Measurements from ENCODE around the gene DAZL. TPM values are rescaled to one million over a fixed set of nuclear protein-coding genes. Genes with fewer than 3 reads are reported as not detected.

The DAZL gene
- polyA plus RNA-seq, 3 donors, result not detected

DNA sequence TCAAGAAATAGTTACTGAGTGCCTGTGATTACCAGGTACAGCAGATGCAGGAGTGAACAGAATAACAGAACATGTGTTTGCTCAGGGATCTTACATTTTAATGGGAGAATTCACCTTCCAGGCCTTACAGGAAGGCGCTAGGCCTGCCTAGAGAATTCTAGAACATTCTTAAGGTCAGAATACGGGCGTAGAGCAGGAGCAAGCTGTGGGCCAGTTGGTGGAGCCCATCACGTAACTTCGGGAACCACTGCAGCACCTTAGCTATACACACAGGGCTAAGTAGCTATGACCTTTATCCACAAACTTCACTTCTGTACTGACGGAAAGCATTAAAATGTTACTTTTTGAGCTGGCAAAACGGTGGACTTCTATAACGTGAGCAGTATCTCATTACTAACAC is 743 bp upstream of the DAZL start:
- intact Hi-C loops (cut with micrococcal nuclease), result no loop called here
- Histone ChIP-seq H3K4me2 (replicated peaks; ENCODE audit: extremely low read depth, low read length, poor library complexity, severe bottlenecking) (no peak overlapping the region), H3K9ac (ENCODE audit: insufficient read depth, low read length, poor library complexity, severe bottlenecking) (no peak overlapping the region), H3K27ac (ENCODE audit: low read depth in 1 of 2, low read length in 2 of 2) (no peak overlapping the region), H4K20me1 (ENCODE audit: insufficient read depth, low read length) (no peaks in the 10 kb centered on the region), H3K4me1 (ENCODE audit: control insufficient read depth in 1 of 2, insufficient read depth in 2 of 2, low read length in 2 of 2) (no peaks in the 10 kb centered on the region), H2AFZ (ENCODE audit: insufficient read depth, low read depth, low read length, poor library complexity, severe bottlenecking) (no peak overlapping the region), H3K4me3 (replicated peaks in 1 of 3; ENCODE audit: low read depth in 2 of 3, low read length in 3 of 3) (no peak overlapping the region), H3K27me3 (ENCODE audit: control insufficient read depth in 2 of 2, insufficient read depth in 2 of 2, low read length in 2 of 2) (no peaks in the 10 kb centered on the region), H3K79me2 (ENCODE audit: insufficient read depth, low read length) (no peaks in the 10 kb centered on the region), H3K36me3 (replicated peaks in 1 of 2; ENCODE audit: control insufficient read depth in 1 of 2, insufficient read depth in 2 of 2, low read length in 2 of 2) (no peaks in the 10 kb centered on the region), H3K9me3 (replicated peaks in 1 of 2; ENCODE audit: control insufficient read depth in 1 of 2, insufficient read depth in 1 of 2, low read length in 2 of 2) (peaks cover 0 to 11% of the 10 kb centered on the region in 2 donors)
- Mint-ChIP-seq H3K4me3 (no peak overlapping the region), H3K36me3 (no peaks in the 10 kb centered on the region), H3K27me3 (ENCODE audit: low read depth in 3 of 3) (peaks cover 2 to 7% (median 5%) of the 10 kb centered on the region in 3 donors), H3K27ac (no peak overlapping the region), H3K4me1 (peaks cover 2% of the 10 kb centered on the region), H3K9me3 (peaks cover 3 to 8% (median 5%) of the 10 kb centered on the region in 7 donors)
- WGBS (ENCODE audit: insufficient coverage), result 100% methylated on average over 5 of the region's 8 CpGs
- TF ChIP-seq, protein P1, sequence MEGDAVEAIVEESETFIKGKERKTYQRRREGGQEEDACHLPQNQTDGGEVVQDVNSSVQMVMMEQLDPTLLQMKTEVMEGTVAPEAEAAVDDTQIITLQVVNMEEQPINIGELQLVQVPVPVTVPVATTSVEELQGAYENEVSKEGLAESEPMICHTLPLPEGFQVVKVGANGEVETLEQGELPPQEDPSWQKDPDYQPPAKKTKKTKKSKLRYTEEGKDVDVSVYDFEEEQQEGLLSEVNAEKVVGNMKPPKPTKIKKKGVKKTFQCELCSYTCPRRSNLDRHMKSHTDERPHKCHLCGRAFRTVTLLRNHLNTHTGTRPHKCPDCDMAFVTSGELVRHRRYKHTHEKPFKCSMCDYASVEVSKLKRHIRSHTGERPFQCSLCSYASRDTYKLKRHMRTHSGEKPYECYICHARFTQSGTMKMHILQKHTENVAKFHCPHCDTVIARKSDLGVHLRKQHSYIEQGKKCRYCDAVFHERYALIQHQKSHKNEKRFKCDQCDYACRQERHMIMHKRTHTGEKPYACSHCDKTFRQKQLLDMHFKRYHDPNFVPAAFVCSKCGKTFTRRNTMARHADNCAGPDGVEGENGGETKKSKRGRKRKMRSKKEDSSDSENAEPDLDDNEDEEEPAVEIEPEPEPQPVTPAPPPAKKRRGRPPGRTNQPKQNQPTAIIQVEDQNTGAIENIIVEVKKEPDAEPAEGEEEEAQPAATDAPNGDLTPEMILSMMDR (IDR thresholded peaks at IDR 0.05), result no peak
- DNase-seq, result no peak

DNA sequence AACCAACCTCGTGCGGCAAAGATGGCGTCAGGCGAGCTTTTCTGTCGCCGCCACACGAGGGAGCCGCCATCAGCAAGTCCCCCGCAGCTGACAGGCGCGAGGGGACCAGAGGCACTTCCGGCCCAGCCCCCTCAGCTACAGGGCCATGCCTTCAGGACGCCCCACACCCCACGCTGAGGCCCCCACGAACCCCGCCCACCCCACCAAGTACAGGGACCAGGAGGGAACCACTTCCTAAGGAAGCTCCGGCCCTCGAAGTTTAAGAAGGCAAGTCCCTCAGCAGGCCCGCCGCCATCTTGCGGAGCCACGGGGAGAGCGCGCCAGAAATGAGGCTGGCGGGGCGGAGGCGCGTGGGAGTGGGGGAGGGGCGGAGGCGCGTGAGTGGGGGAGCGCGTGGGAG is 790 bp downstream of the DAZL start:
- Histone ChIP-seq H3K4me2 (replicated peaks; ENCODE audit: extremely low read depth, low read length, poor library complexity, severe bottlenecking) (no peak overlapping the region), H3K9me3 (replicated peaks in 1 of 2; ENCODE audit: control insufficient read depth in 1 of 2, insufficient read depth in 1 of 2, low read length in 2 of 2) (peaks cover 0 to 11% of the 10 kb centered on the region in 2 donors), H3K27me3 (ENCODE audit: control insufficient read depth in 2 of 2, insufficient read depth in 2 of 2, low read length in 2 of 2) (no peaks in the 10 kb centered on the region), H3K4me3 (replicated peaks in 1 of 3; ENCODE audit: low read depth in 2 of 3, low read length in 3 of 3) (no peak overlapping the region), H3K27ac (ENCODE audit: low read depth in 1 of 2, low read length in 2 of 2) (no peak overlapping the region), H3K4me1 (ENCODE audit: control insufficient read depth in 1 of 2, insufficient read depth in 2 of 2, low read length in 2 of 2) (no peaks in the 10 kb centered on the region), H2AFZ (ENCODE audit: insufficient read depth, low read depth, low read length, poor library complexity, severe bottlenecking) (no peak overlapping the region), H3K79me2 (ENCODE audit: insufficient read depth, low read length) (no peaks in the 10 kb centered on the region), H3K36me3 (replicated peaks in 1 of 2; ENCODE audit: control insufficient read depth in 1 of 2, insufficient read depth in 2 of 2, low read length in 2 of 2) (no peaks in the 10 kb centered on the region), H3K9ac (ENCODE audit: insufficient read depth, low read length, poor library complexity, severe bottlenecking) (no peak overlapping the region), H4K20me1 (ENCODE audit: insufficient read depth, low read length) (no peaks in the 10 kb centered on the region)
- Mint-ChIP-seq H3K4me3 (no peak overlapping the region), H3K4me1 (peaks cover 4% of the 10 kb centered on the region), H3K27ac (no peak overlapping the region), H3K9me3 (peaks cover 3 to 8% (median 5%) of the 10 kb centered on the region in 7 donors), H3K27me3 (ENCODE audit: low read depth in 3 of 3) (peaks cover 2 to 8% (median 5%) of the 10 kb centered on the region in 3 donors), H3K36me3 (no peaks in the 10 kb centered on the region)
- intact Hi-C loops (cut with micrococcal nuclease), result loop anchor here (5.0 kb wide), 3 partner anchors 623 to 808 kb away; no protein-coding TSS in a partner anchor
- TF ChIP-seq, protein P1 (IDR thresholded peaks at IDR 0.05), result no peak
- WGBS (ENCODE audit: insufficient coverage), result 99% methylated on average over 11 of the region's 33 CpGs
- DNase-seq, result no peak
